Medulla oblongata (tissue), 1 donor: ENCODE data around the gene UQCRQ.

Source experiments
- DNase-seq: peaks from one replicate; pipeline ENCODE4 v3.0.0-alpha.2; 2015; ENCODE audit errors: extremely low spot score

UQCRQ gene

GRCh38 chr5:132871459-132872284, 5.2 kb downstream of the UQCRQ start:
- DNase-seq: no peak

- no peak for DNase-seq
These were observed 6.3 kb downstream of the UQCRQ start for GRCh38 chr5:132872788-132873118.

- no peak for DNase-seq
These were observed 6.9 kb downstream of the UQCRQ start, which contains the start of gene LEAP2 for GRCh38 chr5:132873119-132873929. LEAP2 (plus strand) TSS chr5:132873668; CDS start chr5:132873695, 27 bp downstream.

GRCh38 chr5:132873930-132874271, 7.5 kb downstream of the UQCRQ start:
- DNase-seq: no peak

GRCh38 chr5:132876020-132876759, 9.7 kb downstream of the UQCRQ start:
- no peak for DNase-seq

- peak; percentile 68 for DNase-seq
These were observed 11.0 kb downstream of the UQCRQ start for GRCh38 chr5:132877466-132877865.

- DNase-seq: peak; percentile 65
These were observed 11.5 kb downstream of the UQCRQ start for GRCh38 chr5:132877938-132878337.

GRCh38 chr5:132883261-132883834, 16.9 kb downstream of the UQCRQ start:
- peak; percentile 91 for DNase-seq

- no peak for DNase-seq
These were observed 18.1 kb downstream of the UQCRQ start for GRCh38 chr5:132884548-132884947.

- peak; percentile 38 for DNase-seq
These were observed 19.8 kb downstream of the UQCRQ start for GRCh38 chr5:132886064-132886823.

GRCh38 chr5:132887283-132887682, 20.8 kb downstream of the UQCRQ start:
- peak; percentile 27 for DNase-seq

- no peak for DNase-seq
These were observed 23.1 kb downstream of the UQCRQ start for GRCh38 chr5:132889501-132889900.

GRCh38 chr5:132890817-132891216, 24.4 kb downstream of the UQCRQ start:
- DNase-seq: no peak

- DNase-seq: no peak
These were observed 29.4 kb downstream of the UQCRQ start for GRCh38 chr5:132895719-132896305.

- DNase-seq: no peak
These were observed 30.2 kb downstream of the UQCRQ start for GRCh38 chr5:132896685-132897084.

GRCh38 chr5:132898094-132898493, 31.7 kb downstream of the UQCRQ start:
- no peak for DNase-seq

GRCh38 chr5:132901036-132901435, 34.6 kb downstream of the UQCRQ start:
- no peak for DNase-seq

GRCh38 chr5:132901730-132902129, 35.3 kb downstream of the UQCRQ start:
- no peak for DNase-seq

GRCh38 chr5:132905938-132906337, 39.5 kb downstream of the UQCRQ start:
- no peak for DNase-seq

GRCh38 chr5:132907161-132907560, 40.7 kb downstream of the UQCRQ start:
- DNase-seq: no peak

- DNase-seq: no peak
These were observed 43.3 kb downstream of the UQCRQ start for GRCh38 chr5:132909702-132910101.
